Stomach (tissue), 9 donors: ENCODE measurements around the gene NOXA1. TPM values are rescaled to one million over a fixed set of nuclear protein-coding genes. Genes with fewer than 3 reads are reported as not detected.
"Not testable (repeated sequence)": the region's sequence is repeated elsewhere in the genome, so short reads cannot be mapped to it uniquely, and the experiment has no call there.

Experiments used
- DNase-seq, 2 donors: peaks; one replicate each; pipeline versions ENCODE4 v3.0.0 to v3.0.0-alpha.2; 2013 to 2019
- H3K27ac ChIP-seq, 5 donors: fragments of 200-600 bp in 4 of 5; sonication (generic) in 4 of 5; one replicate each; pipeline ENCODE4 v1.5.1; 2013 to 2019; ENCODE audit warnings: mild to moderate bottlenecking in 1 of 5, moderate library complexity in 1 of 5
- H3K27me3 ChIP-seq, 3 donors: fragments of 200-600 bp; sonication (generic); one replicate each; pipeline ENCODE4 v1.5.1; 2017 to 2019; ENCODE audit warnings: mixed run types in 1 of 3
- H3K36me3 ChIP-seq, 4 donors: fragments of 200-600 bp; sonication (generic); 1 replicate in 3 of 4; 2 replicates in 1 of 4; pipeline ENCODE4 v1.5.1; 2016 to 2019
- H3K4me1 ChIP-seq, 4 donors: fragments of 200-600 bp; sonication (generic); one replicate each; pipeline ENCODE4 v1.5.1; 2016 to 2019
- H3K4me3 ChIP-seq, 4 donors: fragments of 200-600 bp; sonication (generic) in 3 of 4; one replicate each; pipeline ENCODE4 v1.5.1; 2016 to 2019; ENCODE audit warnings: mild to moderate bottlenecking in 1 of 4
- H3K9me3 ChIP-seq, 4 donors: fragments of 200-600 bp; sonication (generic); one replicate each; pipeline ENCODE4 v1.5.1; 2016 to 2019
- CTCF ChIP-seq, 7 experiments: fragments of 450-650 bp in 4 of 7; fragments of 200-600 bp in 3 of 7; sonication (generic) in 3 of 7; IDR thresholded peaks; one replicate each; pipeline ENCODE4 v1.5.1; 2016 to 2019; ENCODE audit warnings: antibody characterized with exemption in 7 of 7, control low read depth in 2 of 7, mild to moderate bottlenecking in 1 of 7
- EP300 ChIP-seq: sonication (generic); formaldehyde crosslinking; IDR thresholded peaks from one replicate; pipeline ENCODE4 v1.6.1; 2017; ENCODE audit warnings: antibody characterized with exemption
- POLR2A ChIP-seq, 4 donors: fragments of 450-650 bp; IDR thresholded peaks; one replicate each; pipeline ENCODE4 v1.6.1; 2016; ENCODE audit warnings: antibody characterized with exemption in 4 of 4, control low read depth in 2 of 4, mild to moderate bottlenecking in 1 of 4, moderate library complexity in 1 of 4
- POLR2AphosphoS5 ChIP-seq, 3 donors: sonication (generic); formaldehyde crosslinking; IDR thresholded peaks; one replicate each; pipeline ENCODE4 v1.6.1; 2016; ENCODE audit warnings: antibody characterized with exemption in 3 of 3
- WGBS, 5 donors: extraction: QIAGEN DNeasy Blood & Tissue Kit in 3 of 5; methylation state at CpG; one replicate each; pipeline versions ENCODE4 v1.1.5 to v1.1.7; 2013 to 2018; 5-methylcytosine and 5-hydroxymethylcytosine counted together
- intact Hi-C: fragments of 100-400 bp; cut with DNase I; formaldehyde crosslinking; loops from one replicate; pipeline ENCODE4 v1.15.1; 2023; ENCODE audit warnings: low total_unique reads
- polyA plus RNA-seq, 3 donors: library from polyadenylated mRNA; stranded (reverse); fragments of 200-250 nt; gene quantifications; one replicate each; pipeline ENCODE4 v1.2.3, GENCODE V29; 2013
- total RNA-seq, 5 donors: library from RNA; depleted of rRNA; stranded (reverse); fragments of >200 nt; gene quantifications; one replicate each; pipeline versions ENCODE4 v1.1.0 to v1.2.3, GENCODE V29; 2014 to 2016
- donor health status: healthy with polysubstance abuse.
- donor health status: Bipolar disorder and iron deficiency.
- donor health status: healthy.

Gene NOXA1
- total and polyA plus RNA-seq, 8 donors = 3.5 to 43.2 (median 14.7) TPM

GRCh38 chr9:137464291-137464999, 41.3 kb downstream of the NOXA1 start:
- DNase-seq = no peak
- 84 to 95% (median 94%) methylated on average over 5 to 28 of the region's 28 CpGs for WGBS, 5 donors
- TF ChIP-seq POLR2A (IDR thresholded peaks at IDR 0.05) (no peak), CTCF (IDR thresholded peaks at IDR 0.05) (no peak), POLR2AphosphoS5 (IDR thresholded peaks at IDR 0.05) (no peak), EP300 (no peak)
- Histone ChIP-seq H3K27me3 (peaks cover 0 to 4% (median 0%) of the 10 kb centered on the region in 3 donors), H3K4me1 (peaks cover 9 to 27% (median 16%) of the 10 kb centered on the region in 4 donors), H3K4me3 (no peak overlapping the region), H3K36me3 (peaks cover 0 to 29% (median 15%) of the 10 kb centered on the region in 4 donors), H3K27ac (no peak overlapping the region), H3K9me3 (no peaks in the 10 kb centered on the region)
- intact Hi-C loops = no loop called here

- H3K9me3 ChIP-seq = no peaks in the 10 kb centered on the region
- no peak for DNase-seq
- no peak overlapping the region for H3K4me3 ChIP-seq
- intact Hi-C loops = no loop called here
- peaks cover 2 to 20% (median 8%) of the 10 kb centered on the region in 4 donors for H3K4me1 ChIP-seq
- H3K27me3 ChIP-seq = peaks cover 0 to 4% (median 0%) of the 10 kb centered on the region in 3 donors
- H3K27ac ChIP-seq = no peak overlapping the region
- TF ChIP-seq CTCF (IDR thresholded peaks at IDR 0.05) (no peak), POLR2AphosphoS5 (IDR thresholded peaks at IDR 0.05) (no peak), POLR2A (IDR thresholded peaks at IDR 0.05) (no peak), EP300 (no peak)
- WGBS, 5 donors = 90 to 95% (median 93%) methylated on average over 17 to 23 of the region's 23 CpGs
- peaks cover 0 to 29% (median 15%) of the 10 kb centered on the region in 4 donors for H3K36me3 ChIP-seq
These were observed 42.0 kb downstream of the NOXA1 start for GRCh38 chr9:137465000-137465719.

GRCh38 chr9:137465720-137466388, 42.7 kb downstream of the NOXA1 start:
- 88 to 92% (median 90%) methylated on average over 21 to 23 of the region's 23 CpGs for WGBS, 5 donors
- Histone ChIP-seq H3K4me3 (no peak overlapping the region), H3K9me3 (no peaks in the 10 kb centered on the region), H3K4me1 (peaks cover 0 to 15% (median 5%) of the 10 kb centered on the region in 4 donors), H3K36me3 (peaks cover 0 to 27% (median 14%) of the 10 kb centered on the region in 4 donors), H3K27ac (no peak overlapping the region), H3K27me3 (peaks cover 0 to 4% (median 0%) of the 10 kb centered on the region in 3 donors)
- no peak for TF ChIP-seq EP300
- TF ChIP-seq POLR2AphosphoS5 (IDR thresholded peaks at IDR 0.05) = no peak
- TF ChIP-seq CTCF (IDR thresholded peaks at IDR 0.05) = no peak
- no peak for TF ChIP-seq POLR2A (IDR thresholded peaks at IDR 0.05)
- intact Hi-C loops = no loop called here
- no peak for DNase-seq

- WGBS, 5 donors = 89 to 94% (median 92%) methylated on average over 34 to 35 of the region's 35 CpGs
- H3K4me3 ChIP-seq, intact Hi-C loops: not testable (repeated sequence)
These were observed 43.3 kb downstream of the NOXA1 start for GRCh38 chr9:137466389-137467085.

More at GRCh38 chr9:137466389-137467085, 43.3 kb downstream of the NOXA1 start:
- DNase-seq, H3K27me3 ChIP-seq, H3K4me1 ChIP-seq, H3K27ac ChIP-seq, H3K9me3 ChIP-seq: not testable (repeated sequence)
- H3K36me3 ChIP-seq = peaks cover 0 to 21% (median 10%) of the 10 kb centered on the region in 4 donors
